WERI-Rb-1 (cell line): ENCODE results near the gene TMEM213.
A peak's percentile ranks its signal among the peaks of the same experiment; 100 is the strongest.

Experiments
- DNase-seq: peaks from one replicate; pipeline ENCODE4 v3.0.0-alpha.2; 2020
- H3K27ac ChIP-seq: fragments of 250-450 bp; sonication (Bioruptor Pico); 2 replicates; pipeline ENCODE4 v1.5.1; 2020; ENCODE audit warnings: mild to moderate bottlenecking, moderate library complexity
- H3K27me3 ChIP-seq: fragments of 250-450 bp; sonication (Bioruptor Pico); 2 replicates; pipeline ENCODE4 v1.5.1; 2021; ENCODE audit warnings: mild to moderate bottlenecking, low read depth, moderate library complexity; ENCODE audit not compliant: insufficient read depth, severe bottlenecking
- H3K36me3 ChIP-seq: fragments of 250-450 bp; sonication (Bioruptor Pico); 2 replicates; pipeline ENCODE4 v1.5.1; 2020; ENCODE audit warnings: mild to moderate bottlenecking, moderate library complexity
- H3K4me3 ChIP-seq: 2 replicates; pipeline ENCODE4 v1.5.1; 2011; ENCODE audit warnings: low read depth, mild to moderate bottlenecking, control low read depth, low read length
- H3K9me3 ChIP-seq: fragments of 250-450 bp; sonication (Bioruptor Pico); 2 replicates; pipeline ENCODE4 v1.5.1; 2021; ENCODE audit warnings: mild to moderate bottlenecking, moderate library complexity; ENCODE audit not compliant: severe bottlenecking
- TF ChIP-seq, protein P1 (sequence below): IDR thresholded peaks from 2 replicates; pipeline ENCODE4 v1.5.1; 2011; ENCODE audit warnings: low read depth, mild to moderate bottlenecking, control low read depth, inconsistent platforms, low read length

TMEM213 gene

DNA sequence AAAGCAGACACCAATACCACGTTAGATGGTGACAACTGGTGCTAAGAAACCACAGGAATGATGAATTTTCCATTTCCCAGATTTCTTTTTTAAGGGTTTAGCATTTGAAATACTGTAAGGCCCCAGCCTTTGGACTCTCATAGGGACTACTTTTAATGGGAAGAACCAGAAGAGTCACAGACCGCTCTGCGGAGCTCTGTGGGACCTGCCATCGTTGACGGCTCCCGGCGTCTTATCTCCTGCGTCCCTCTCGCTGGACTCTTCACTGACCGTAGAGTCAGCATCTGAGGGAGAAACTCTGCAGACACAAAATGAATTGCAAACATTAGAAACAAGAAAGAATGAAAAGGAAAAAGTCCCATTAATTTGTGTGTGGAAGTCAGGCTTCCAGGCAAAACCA is 81.6 kb downstream of the TMEM213 start:
- TF ChIP-seq, protein P1, sequence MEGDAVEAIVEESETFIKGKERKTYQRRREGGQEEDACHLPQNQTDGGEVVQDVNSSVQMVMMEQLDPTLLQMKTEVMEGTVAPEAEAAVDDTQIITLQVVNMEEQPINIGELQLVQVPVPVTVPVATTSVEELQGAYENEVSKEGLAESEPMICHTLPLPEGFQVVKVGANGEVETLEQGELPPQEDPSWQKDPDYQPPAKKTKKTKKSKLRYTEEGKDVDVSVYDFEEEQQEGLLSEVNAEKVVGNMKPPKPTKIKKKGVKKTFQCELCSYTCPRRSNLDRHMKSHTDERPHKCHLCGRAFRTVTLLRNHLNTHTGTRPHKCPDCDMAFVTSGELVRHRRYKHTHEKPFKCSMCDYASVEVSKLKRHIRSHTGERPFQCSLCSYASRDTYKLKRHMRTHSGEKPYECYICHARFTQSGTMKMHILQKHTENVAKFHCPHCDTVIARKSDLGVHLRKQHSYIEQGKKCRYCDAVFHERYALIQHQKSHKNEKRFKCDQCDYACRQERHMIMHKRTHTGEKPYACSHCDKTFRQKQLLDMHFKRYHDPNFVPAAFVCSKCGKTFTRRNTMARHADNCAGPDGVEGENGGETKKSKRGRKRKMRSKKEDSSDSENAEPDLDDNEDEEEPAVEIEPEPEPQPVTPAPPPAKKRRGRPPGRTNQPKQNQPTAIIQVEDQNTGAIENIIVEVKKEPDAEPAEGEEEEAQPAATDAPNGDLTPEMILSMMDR: no peak
- H3K27ac ChIP-seq: no peak overlapping the region
- no peaks in the 10 kb centered on the region for H3K27me3 ChIP-seq
- no peak overlapping the region for H3K4me3 ChIP-seq
- no peaks in the 10 kb centered on the region for H3K9me3 ChIP-seq
- H3K36me3 ChIP-seq: no peaks in the 10 kb centered on the region
- DNase-seq: no peak

GRCh38 chr7:138880881-138881578 is 83.2 kb downstream of the TMEM213 start:
- H3K27ac ChIP-seq: no peak overlapping the region
- H3K27me3 ChIP-seq: no peaks in the 10 kb centered on the region
- no peak for DNase-seq

GRCh38 chr7:138881579-138882188 is 83.9 kb downstream of the TMEM213 start:
- Histone ChIP-seq H3K9me3 (no peaks in the 10 kb centered on the region), H3K4me3 (no peak overlapping the region), H3K27me3 (no peaks in the 10 kb centered on the region), H3K36me3 (no peaks in the 10 kb centered on the region), H3K27ac (no peak overlapping the region)
- DNase-seq: no peak
- TF ChIP-seq, protein P1: no peak

More at GRCh38 chr7:138880881-138881578, 83.2 kb downstream of the TMEM213 start:
- H3K4me3 ChIP-seq: no peak overlapping the region
- TF ChIP-seq, protein P1: no peak
- H3K36me3 ChIP-seq: no peaks in the 10 kb centered on the region
- no peaks in the 10 kb centered on the region for H3K9me3 ChIP-seq

DNA sequence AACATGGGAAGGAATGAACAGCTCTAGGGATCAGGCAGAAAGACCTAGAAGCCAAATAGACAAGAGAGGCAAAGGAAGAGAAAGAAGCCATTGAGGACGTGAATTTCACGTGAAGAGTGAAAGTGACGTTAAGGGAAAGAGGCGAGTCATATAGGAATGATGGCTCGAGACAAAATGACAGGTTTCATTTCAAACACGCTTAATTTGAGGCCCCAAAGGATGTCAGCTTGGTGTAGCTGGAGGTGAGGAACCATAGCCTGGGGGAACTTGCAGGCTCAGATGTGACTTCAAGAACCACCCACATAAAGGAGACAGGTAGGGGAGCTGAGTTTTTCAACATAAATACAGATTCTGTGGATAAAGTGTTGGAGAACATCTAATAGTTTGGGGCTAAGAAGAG is 84.5 kb downstream of the TMEM213 start:
- H3K36me3 ChIP-seq: no peaks in the 10 kb centered on the region
- TF ChIP-seq, protein P1: no peak
- H3K27ac ChIP-seq: no peak overlapping the region
- no peak overlapping the region for H3K4me3 ChIP-seq
- no peak for DNase-seq
- no peaks in the 10 kb centered on the region for H3K9me3 ChIP-seq
- no peaks in the 10 kb centered on the region for H3K27me3 ChIP-seq

- DNase-seq: no peak
- TF ChIP-seq, protein P1: peak; percentile 39
- H3K27me3 ChIP-seq: no peaks in the 10 kb centered on the region
- H3K4me3 ChIP-seq: no peak overlapping the region
- no peak overlapping the region for H3K27ac ChIP-seq
- no peaks in the 10 kb centered on the region for H3K36me3 ChIP-seq
- H3K9me3 ChIP-seq: no peaks in the 10 kb centered on the region
Measured at GRCh38 chr7:138885383-138886147, 87.8 kb downstream of the TMEM213 start.
